ENCODE data around the gene UBC. TPM values are rescaled to one million over a fixed set of nuclear protein-coding genes. Genes with fewer than 3 reads are reported as not detected.
A peak's percentile ranks its signal among the peaks of the same experiment; 100 is the strongest.

UBC gene
- total and polyA plus RNA-seq, 9 of the 15 experiments (the other 6 are each of a cell fraction or from before 2014, with no cell fraction given) = 533 to 1,153 (median 813) TPM

DNA sequence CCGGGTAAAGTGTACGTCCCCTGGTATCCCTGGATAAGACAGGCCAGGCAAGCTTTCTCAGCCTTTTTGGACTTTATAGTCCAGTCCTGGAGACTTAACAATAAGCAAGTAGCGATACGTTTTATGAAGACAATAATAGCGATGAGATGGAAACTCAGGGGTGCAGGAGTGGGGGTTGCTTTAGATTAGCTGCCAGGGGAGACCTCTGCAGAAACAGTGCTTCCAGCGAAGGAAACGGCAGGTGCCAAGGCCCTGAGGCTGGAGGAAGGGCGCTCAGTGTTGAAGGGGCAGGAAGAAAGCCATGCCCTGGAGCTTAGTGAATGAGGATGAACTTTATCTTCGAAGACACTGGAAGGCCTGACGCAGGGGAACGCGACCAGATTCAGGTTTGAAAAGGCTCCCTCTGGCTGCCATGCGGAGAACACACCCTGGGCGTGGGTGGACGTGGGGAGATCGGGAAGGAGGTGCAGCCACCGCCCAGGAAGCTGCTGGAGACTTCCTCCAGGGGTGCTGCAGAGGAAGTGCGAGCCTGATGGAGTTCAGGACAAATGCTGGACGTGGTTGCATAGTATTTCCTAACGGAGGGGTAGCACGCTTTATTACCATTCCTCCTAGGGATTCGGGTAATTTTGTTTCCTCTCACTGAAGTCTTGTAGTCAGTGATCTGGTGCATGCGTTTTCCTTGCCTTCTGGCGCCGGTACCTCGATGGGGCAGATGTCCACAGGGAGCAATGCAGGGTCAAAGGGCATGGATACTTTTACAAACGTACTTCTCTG is 26.1 kb upstream of the UBC start (continued):
- TF ChIP-seq, protein P1, sequence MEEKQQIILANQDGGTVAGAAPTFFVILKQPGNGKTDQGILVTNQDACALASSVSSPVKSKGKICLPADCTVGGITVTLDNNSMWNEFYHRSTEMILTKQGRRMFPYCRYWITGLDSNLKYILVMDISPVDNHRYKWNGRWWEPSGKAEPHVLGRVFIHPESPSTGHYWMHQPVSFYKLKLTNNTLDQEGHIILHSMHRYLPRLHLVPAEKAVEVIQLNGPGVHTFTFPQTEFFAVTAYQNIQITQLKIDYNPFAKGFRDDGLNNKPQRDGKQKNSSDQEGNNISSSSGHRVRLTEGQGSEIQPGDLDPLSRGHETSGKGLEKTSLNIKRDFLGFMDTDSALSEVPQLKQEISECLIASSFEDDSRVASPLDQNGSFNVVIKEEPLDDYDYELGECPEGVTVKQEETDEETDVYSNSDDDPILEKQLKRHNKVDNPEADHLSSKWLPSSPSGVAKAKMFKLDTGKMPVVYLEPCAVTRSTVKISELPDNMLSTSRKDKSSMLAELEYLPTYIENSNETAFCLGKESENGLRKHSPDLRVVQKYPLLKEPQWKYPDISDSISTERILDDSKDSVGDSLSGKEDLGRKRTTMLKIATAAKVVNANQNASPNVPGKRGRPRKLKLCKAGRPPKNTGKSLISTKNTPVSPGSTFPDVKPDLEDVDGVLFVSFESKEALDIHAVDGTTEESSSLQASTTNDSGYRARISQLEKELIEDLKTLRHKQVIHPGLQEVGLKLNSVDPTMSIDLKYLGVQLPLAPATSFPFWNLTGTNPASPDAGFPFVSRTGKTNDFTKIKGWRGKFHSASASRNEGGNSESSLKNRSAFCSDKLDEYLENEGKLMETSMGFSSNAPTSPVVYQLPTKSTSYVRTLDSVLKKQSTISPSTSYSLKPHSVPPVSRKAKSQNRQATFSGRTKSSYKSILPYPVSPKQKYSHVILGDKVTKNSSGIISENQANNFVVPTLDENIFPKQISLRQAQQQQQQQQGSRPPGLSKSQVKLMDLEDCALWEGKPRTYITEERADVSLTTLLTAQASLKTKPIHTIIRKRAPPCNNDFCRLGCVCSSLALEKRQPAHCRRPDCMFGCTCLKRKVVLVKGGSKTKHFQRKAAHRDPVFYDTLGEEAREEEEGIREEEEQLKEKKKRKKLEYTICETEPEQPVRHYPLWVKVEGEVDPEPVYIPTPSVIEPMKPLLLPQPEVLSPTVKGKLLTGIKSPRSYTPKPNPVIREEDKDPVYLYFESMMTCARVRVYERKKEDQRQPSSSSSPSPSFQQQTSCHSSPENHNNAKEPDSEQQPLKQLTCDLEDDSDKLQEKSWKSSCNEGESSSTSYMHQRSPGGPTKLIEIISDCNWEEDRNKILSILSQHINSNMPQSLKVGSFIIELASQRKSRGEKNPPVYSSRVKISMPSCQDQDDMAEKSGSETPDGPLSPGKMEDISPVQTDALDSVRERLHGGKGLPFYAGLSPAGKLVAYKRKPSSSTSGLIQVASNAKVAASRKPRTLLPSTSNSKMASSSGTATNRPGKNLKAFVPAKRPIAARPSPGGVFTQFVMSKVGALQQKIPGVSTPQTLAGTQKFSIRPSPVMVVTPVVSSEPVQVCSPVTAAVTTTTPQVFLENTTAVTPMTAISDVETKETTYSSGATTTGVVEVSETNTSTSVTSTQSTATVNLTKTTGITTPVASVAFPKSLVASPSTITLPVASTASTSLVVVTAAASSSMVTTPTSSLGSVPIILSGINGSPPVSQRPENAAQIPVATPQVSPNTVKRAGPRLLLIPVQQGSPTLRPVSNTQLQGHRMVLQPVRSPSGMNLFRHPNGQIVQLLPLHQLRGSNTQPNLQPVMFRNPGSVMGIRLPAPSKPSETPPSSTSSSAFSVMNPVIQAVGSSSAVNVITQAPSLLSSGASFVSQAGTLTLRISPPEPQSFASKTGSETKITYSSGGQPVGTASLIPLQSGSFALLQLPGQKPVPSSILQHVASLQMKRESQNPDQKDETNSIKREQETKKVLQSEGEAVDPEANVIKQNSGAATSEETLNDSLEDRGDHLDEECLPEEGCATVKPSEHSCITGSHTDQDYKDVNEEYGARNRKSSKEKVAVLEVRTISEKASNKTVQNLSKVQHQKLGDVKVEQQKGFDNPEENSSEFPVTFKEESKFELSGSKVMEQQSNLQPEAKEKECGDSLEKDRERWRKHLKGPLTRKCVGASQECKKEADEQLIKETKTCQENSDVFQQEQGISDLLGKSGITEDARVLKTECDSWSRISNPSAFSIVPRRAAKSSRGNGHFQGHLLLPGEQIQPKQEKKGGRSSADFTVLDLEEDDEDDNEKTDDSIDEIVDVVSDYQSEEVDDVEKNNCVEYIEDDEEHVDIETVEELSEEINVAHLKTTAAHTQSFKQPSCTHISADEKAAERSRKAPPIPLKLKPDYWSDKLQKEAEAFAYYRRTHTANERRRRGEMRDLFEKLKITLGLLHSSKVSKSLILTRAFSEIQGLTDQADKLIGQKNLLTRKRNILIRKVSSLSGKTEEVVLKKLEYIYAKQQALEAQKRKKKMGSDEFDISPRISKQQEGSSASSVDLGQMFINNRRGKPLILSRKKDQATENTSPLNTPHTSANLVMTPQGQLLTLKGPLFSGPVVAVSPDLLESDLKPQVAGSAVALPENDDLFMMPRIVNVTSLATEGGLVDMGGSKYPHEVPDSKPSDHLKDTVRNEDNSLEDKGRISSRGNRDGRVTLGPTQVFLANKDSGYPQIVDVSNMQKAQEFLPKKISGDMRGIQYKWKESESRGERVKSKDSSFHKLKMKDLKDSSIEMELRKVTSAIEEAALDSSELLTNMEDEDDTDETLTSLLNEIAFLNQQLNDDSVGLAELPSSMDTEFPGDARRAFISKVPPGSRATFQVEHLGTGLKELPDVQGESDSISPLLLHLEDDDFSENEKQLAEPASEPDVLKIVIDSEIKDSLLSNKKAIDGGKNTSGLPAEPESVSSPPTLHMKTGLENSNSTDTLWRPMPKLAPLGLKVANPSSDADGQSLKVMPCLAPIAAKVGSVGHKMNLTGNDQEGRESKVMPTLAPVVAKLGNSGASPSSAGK (IDR thresholded peaks at IDR 0.05) = peak; percentile 66
- TF ChIP-seq TCF3 (CRISPR knock-in tag; IDR thresholded peaks at IDR 0.05) = peak; percentile 50
- peak; percentile 86 for TF ChIP-seq MYC (IDR thresholded peaks at IDR 0.05; ENCODE audit: low read depth, low read length)
- no peak for TF ChIP-seq MYC (CRISPR knock-in tag; IDR thresholded peaks at IDR 0.05; ENCODE audit: borderline replicate concordance, low read depth)
- peak; percentile 85 for TF ChIP-seq MTA3 (IDR thresholded peaks at IDR 0.05; ENCODE audit: borderline replicate concordance)
- peak; percentile 41 for TF ChIP-seq CHD4 (IDR thresholded peaks at IDR 0.05; ENCODE audit: insufficient read depth, insufficient replicate concordance, low read depth, low read length, poor library complexity, severe bottlenecking)
- TF ChIP-seq, protein P2, sequence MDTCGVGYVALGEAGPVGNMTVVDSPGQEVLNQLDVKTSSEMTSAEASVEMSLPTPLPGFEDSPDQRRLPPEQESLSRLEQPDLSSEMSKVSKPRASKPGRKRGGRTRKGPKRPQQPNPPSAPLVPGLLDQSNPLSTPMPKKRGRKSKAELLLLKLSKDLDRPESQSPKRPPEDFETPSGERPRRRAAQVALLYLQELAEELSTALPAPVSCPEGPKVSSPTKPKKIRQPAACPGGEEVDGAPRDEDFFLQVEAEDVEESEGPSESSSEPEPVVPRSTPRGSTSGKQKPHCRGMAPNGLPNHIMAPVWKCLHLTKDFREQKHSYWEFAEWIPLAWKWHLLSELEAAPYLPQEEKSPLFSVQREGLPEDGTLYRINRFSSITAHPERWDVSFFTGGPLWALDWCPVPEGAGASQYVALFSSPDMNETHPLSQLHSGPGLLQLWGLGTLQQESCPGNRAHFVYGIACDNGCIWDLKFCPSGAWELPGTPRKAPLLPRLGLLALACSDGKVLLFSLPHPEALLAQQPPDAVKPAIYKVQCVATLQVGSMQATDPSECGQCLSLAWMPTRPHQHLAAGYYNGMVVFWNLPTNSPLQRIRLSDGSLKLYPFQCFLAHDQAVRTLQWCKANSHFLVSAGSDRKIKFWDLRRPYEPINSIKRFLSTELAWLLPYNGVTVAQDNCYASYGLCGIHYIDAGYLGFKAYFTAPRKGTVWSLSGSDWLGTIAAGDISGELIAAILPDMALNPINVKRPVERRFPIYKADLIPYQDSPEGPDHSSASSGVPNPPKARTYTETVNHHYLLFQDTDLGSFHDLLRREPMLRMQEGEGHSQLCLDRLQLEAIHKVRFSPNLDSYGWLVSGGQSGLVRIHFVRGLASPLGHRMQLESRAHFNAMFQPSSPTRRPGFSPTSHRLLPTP (IDR thresholded peaks at IDR 0.05; ENCODE audit: borderline replicate concordance, extremely low read depth, insufficient read length) = peak; percentile 12

Measured in K562 (cell line).